Non-pigmented ciliary epithelial cell (primary cell): ENCODE results near the gene GPR183.
"Not testable (repeated sequence)": the region's sequence is repeated elsewhere in the genome, so short reads cannot be mapped to it uniquely, and the experiment has no call there.

Source experiments
- DNase-seq: peaks from one replicate; pipeline ENCODE4 v3.0.0-alpha.2; 2010; ENCODE audit warnings: low read depth

The GPR183 gene

GRCh38 chr13:99270518-99270917, 36.7 kb downstream of the GPR183 start:
- no peak for DNase-seq

GRCh38 chr13:99269627-99270241, 37.5 kb downstream of the GPR183 start:
- DNase-seq = no peak

GRCh38 chr13:99268822-99269221, 38.4 kb downstream of the GPR183 start:
- DNase-seq = no peak

- DNase-seq = no peak
Measured at GRCh38 chr13:99267927-99268326, 39.3 kb downstream of the GPR183 start.

GRCh38 chr13:99266827-99267226, 40.4 kb downstream of the GPR183 start:
- no peak for DNase-seq

- DNase-seq = no peak
Measured at GRCh38 chr13:99265821-99266426, 41.3 kb downstream of the GPR183 start.

- DNase-seq = no peak
Measured at GRCh38 chr13:99265162-99265800, 41.9 kb downstream of the GPR183 start.

- no peak for DNase-seq
Measured at GRCh38 chr13:99264051-99264450, 43.1 kb downstream of the GPR183 start.

- no peak for DNase-seq
Measured at GRCh38 chr13:99263126-99263785, 43.9 kb downstream of the GPR183 start.

- DNase-seq = no peak
Measured at GRCh38 chr13:99261059-99261458, 46.1 kb downstream of the GPR183 start.

GRCh38 chr13:99260216-99260615, 47.0 kb downstream of the GPR183 start:
- DNase-seq = no peak

GRCh38 chr13:99258946-99259345, 48.3 kb downstream of the GPR183 start:
- no peak for DNase-seq

- no peak for DNase-seq
Measured at GRCh38 chr13:99258210-99258860, 48.9 kb downstream of the GPR183 start, which contains the start of gene GPR18. TSS of gene GPR18 (minus strand) at chr13:99258379. CDS start at chr13:99255872, 2,507 bp downstream.

- no peak for DNase-seq
Measured at GRCh38 chr13:99257291-99257690, 49.9 kb downstream of the GPR183 start.

GRCh38 chr13:99256709-99257108, 50.5 kb downstream of the GPR183 start:
- peak; percentile 34 for DNase-seq

GRCh38 chr13:99256283-99256682, 50.9 kb downstream of the GPR183 start:
- DNase-seq = no peak

- DNase-seq = no peak
Measured at GRCh38 chr13:99255271-99255670, 51.9 kb downstream of the GPR183 start.

GRCh38 chr13:99254830-99255229, 52.4 kb downstream of the GPR183 start:
- no peak for DNase-seq

- DNase-seq = no peak
Measured at GRCh38 chr13:99251921-99252320, 55.3 kb downstream of the GPR183 start.

- no peak for DNase-seq
Measured at GRCh38 chr13:99250982-99251825, 56.0 kb downstream of the GPR183 start.

GRCh38 chr13:99249606-99250005, 57.6 kb downstream of the GPR183 start:
- not testable (repeated sequence) for DNase-seq
